ACC112 (cell line): ENCODE measurements around the gene PARVG.

ENCODE experiments used
- H2AFZ ChIP-seq: fragments of 200-600 bp; sonication (generic); one replicate; pipeline ENCODE4 v1.6.0; 2017; ENCODE audit warnings: antibody characterized with exemption, low read length; ENCODE audit not compliant: unreplicated experiment
- H3K27ac ChIP-seq: fragments of 200-600 bp; sonication (generic); 2 replicates; pipeline ENCODE4 v1.5.1; 2014; ENCODE audit warnings: low read depth, mild to moderate bottlenecking, antibody characterized with exemption, low read length, moderate library complexity
- H3K27me3 ChIP-seq: fragments of 200-600 bp; sonication (generic); 2 replicates; pipeline ENCODE4 v1.6.1; 2014; ENCODE audit warnings: mild to moderate bottlenecking, antibody characterized with exemption, low read length, moderate library complexity, mixed read lengths; ENCODE audit not compliant: insufficient read depth
- H3K36me3 ChIP-seq: fragments of 200-600 bp; sonication (generic); 2 replicates; pipeline ENCODE4 v1.6.1; 2016; ENCODE audit warnings: mild to moderate bottlenecking, antibody characterized with exemption, low read length, moderate library complexity, mixed read lengths; ENCODE audit not compliant: insufficient read depth
- H3K4me1 ChIP-seq: fragments of 200-600 bp; sonication (generic); one replicate; pipeline ENCODE4 v1.6.1; 2016; ENCODE audit warnings: low read length, mixed read lengths; ENCODE audit not compliant: insufficient read depth, unreplicated experiment, control insufficient read depth
- H3K4me3 ChIP-seq: fragments of 200-600 bp; sonication (generic); 2 replicates; pipeline ENCODE4 v1.5.1; 2014; ENCODE audit warnings: mild to moderate bottlenecking, low read depth, low read length
- H3K79me2 ChIP-seq: fragments of 200-600 bp; sonication (generic); one replicate; pipeline ENCODE4 v1.6.0; 2016; ENCODE audit warnings: low read length; ENCODE audit not compliant: control insufficient read depth, unreplicated experiment, insufficient read depth

PARVG gene

DNA sequence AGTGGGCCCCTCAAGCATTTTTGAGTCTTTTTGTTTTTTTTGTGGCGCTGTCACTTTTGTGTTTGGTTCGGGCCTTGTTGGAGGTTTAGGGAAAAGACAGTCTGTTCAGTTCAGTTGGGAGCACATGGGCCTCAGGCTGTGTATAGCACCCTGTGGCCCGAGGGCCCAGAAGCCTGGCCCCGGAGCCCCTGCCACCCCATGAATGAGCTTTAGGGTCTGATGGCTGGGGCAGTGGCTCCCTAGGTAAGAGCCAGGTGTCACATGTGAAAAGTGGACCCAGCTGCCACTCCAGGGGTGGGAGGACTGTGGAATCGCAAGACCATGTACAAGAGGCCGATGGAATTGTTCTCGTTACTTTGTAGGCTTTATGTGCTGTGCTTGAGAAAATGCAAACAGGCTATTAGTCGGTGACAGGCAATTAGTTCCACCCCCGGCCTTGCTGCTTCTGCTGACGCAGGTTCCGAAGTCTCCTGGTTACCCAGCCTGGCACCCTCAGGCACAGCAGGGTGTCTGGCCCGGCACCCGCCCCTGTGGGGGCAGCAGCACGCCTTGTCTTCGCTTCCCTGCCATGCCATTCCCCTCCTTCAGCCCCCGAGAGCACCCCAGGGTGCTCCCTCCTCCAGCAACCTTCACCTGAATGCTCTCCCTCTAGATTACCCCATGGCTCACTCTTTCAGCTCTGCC, 38.2 kb upstream of the PARVG start:
- no peaks in the 10 kb centered on the region for H3K27me3 ChIP-seq
- peaks cover 2% of the 10 kb centered on the region; the same call in 1 of the 2 replicates for H3K36me3 ChIP-seq
- no peak overlapping the region for H2AFZ ChIP-seq
- no peak overlapping the region for H3K27ac ChIP-seq
- no peaks in the 10 kb centered on the region for H3K79me2 ChIP-seq
- no peak overlapping the region for H3K4me3 ChIP-seq
- H3K4me1 ChIP-seq = no peaks in the 10 kb centered on the region

DNA sequence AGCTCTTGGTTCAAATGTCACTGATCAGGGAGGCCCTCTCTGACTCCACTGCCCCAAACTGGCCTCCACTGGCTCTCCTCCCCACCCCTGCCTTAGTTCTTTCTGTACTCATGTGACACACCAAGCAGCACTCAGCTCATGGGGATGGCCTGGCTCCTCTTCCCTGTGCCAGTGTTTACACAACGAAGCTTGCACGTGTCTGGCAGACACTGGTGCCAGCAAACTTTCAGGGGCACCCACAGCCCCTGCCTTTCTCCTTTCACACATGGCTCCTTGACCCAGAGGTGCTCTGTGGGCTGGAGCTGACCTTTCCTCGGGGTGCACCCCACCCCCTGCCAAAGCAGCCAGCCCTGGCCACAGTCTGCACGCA, 37.6 kb upstream of the PARVG start:
- Histone ChIP-seq H3K27me3 (no peaks in the 10 kb centered on the region), H3K36me3 (no peaks in the 10 kb centered on the region), H3K27ac (no peak overlapping the region), H3K79me2 (no peaks in the 10 kb centered on the region), H3K4me1 (no peaks in the 10 kb centered on the region), H2AFZ (no peak overlapping the region), H3K4me3 (no peak overlapping the region)

DNA sequence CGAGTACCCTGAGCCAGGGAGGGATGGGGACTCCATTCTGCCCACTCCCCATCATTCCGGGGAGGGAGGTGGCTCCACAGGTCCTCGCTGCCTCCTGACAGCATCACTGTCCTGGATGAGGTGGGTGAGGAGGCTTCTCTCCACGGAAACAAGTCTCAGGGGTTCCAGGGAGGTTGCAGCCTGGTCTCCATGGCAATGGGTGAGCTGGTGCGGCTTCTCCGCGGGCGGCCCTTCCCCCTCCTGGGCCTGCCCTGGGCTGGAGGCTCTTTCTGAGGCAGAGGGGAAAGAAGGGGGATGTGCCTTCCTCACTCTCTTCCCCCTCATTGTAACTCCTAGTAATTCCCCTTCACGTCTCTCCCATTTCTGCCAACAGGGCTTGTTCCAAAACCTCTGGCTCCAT, 37.1 kb upstream of the PARVG start:
- Histone ChIP-seq H3K36me3 (no peaks in the 10 kb centered on the region), H2AFZ (no peak overlapping the region), H3K4me1 (no peaks in the 10 kb centered on the region), H3K79me2 (no peaks in the 10 kb centered on the region), H3K4me3 (no peak overlapping the region), H3K27me3 (no peaks in the 10 kb centered on the region), H3K27ac (no peak overlapping the region)

DNA sequence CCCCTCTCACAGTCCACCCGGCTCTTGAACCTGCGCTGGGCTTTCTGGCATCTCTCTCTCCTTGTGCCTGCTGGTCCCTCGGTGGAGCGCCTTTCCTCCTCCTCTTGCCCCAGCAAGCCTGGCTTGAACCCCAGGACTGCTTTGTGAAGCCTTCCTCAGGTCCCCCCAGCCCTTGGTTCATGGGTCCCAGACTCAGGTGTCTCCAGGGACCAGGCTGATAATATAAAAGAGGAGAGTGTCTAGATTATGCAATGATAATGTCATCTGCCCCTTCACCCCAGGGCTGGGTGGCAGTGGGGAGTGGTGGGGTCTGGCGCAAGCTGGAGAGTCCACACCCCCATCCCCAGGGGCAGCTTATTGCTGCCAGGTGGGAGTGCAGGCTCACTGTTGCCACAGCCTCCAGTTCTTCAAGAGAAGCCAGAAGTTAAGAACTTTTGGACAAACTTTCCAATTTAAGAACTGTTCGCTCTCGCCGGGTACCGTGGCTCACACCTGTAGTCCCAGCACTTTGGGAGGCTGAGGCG, 36.6 kb upstream of the PARVG start:
- Histone ChIP-seq H3K4me1 (no peaks in the 10 kb centered on the region), H3K79me2 (no peaks in the 10 kb centered on the region), H3K4me3 (no peak overlapping the region), H2AFZ (no peak overlapping the region), H3K27ac (no peak overlapping the region), H3K27me3 (no peaks in the 10 kb centered on the region), H3K36me3 (no peaks in the 10 kb centered on the region)

DNA sequence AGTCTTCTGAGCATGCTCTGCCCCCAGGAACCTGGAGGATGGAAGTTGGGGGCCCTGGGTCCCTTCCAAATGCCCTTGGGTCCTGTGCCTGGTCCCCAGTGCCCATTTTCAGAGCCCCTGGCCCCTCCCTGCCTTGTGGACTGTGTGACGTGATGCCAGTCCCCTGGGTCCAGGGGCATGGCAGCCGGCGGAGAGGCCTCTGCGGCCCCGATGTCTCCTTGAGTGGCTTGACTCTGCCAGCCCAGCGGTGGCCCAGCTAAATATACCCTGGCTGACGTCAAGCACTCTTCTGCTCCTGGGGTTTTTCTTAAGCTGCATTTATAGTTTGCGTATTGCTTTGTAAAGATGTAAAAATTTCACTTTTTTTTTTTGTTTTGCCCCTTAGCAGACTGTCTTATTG, 35.2 kb upstream of the PARVG start:
- H2AFZ ChIP-seq = no peak overlapping the region
- no peaks in the 10 kb centered on the region for H3K79me2 ChIP-seq
- no peaks in the 10 kb centered on the region for H3K4me1 ChIP-seq
- no peak overlapping the region for H3K4me3 ChIP-seq
- H3K27me3 ChIP-seq = no peaks in the 10 kb centered on the region
- no peak overlapping the region for H3K27ac ChIP-seq
- no peaks in the 10 kb centered on the region for H3K36me3 ChIP-seq

DNA sequence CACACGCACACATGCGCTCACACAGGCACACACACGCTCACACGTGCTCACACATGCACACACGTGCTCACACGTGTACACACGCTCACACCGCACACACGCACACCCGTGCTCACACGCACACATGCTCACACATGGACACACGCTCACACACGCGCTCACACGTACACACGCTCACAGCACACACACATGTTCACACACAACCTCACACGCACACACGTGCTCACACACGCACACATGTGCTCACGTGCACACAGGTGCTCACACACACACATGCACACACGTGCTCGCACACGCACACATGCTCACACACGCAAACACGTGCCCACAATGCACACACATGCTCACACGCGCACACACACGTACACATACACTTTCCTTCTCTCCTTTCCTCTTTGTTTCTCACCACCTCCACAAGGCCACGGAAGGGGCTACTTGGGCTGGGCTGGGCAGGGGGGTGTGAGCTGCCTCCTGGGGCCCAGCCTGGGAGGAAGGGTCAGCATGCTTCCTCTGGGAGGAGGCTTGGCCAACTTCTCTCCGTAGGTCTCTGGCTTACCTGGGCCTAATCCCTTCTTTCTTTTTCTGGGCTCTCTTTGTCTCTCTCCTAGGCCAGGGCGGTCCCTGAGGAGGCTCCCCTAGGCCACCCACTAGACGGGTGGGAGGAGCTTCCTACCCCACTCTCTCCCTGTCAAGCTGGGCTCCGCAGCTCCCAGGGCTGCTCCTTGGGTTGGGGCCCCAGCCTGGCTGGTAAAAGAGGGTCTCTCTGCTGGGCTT, 34.5 kb upstream of the PARVG start:
- H3K79me2 ChIP-seq = no peaks in the 10 kb centered on the region
- no peak overlapping the region for H3K4me3 ChIP-seq
- no peak overlapping the region for H2AFZ ChIP-seq
- no peaks in the 10 kb centered on the region for H3K4me1 ChIP-seq
- H3K27ac ChIP-seq = no peak overlapping the region
- no peaks in the 10 kb centered on the region for H3K27me3 ChIP-seq
- no peaks in the 10 kb centered on the region for H3K36me3 ChIP-seq

DNA sequence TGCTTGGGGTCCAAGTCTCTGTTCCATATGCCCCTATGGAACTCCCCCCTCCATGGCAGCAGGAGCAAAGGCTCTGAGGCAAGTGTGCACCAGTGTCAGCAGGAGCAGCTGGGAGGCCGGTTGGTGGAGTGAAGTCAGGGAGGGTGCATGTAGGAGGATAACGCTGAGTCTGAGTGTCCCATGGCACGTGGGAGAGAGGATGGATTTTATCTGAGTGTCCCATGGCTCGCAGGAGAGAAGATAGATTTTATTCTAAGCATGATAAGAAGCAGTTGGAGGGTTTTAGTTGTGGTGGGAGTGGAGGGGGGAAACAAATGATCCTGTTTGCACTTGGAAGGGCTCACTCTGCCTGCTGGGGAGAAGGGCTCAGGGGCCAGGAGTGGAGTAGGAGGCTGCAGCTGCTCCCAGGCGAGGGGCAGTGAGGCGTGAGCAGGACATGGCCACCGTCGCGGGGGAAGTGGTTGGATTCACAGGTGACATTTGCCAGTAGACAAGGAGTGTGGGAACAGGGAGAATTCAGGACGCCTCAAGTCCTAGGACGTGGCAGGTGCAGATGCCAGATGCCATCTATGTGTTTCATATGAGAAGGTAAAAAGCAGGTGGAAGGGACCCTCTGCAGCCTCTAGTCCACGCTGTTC, 33.6 kb upstream of the PARVG start:
- no peaks in the 10 kb centered on the region for H3K79me2 ChIP-seq
- H3K27me3 ChIP-seq = no peaks in the 10 kb centered on the region
- peaks cover 5% of the 10 kb centered on the region for H3K4me1 ChIP-seq
- H3K27ac ChIP-seq = no peak overlapping the region
- no peaks in the 10 kb centered on the region for H3K36me3 ChIP-seq
- H3K4me3 ChIP-seq = no peak overlapping the region
- H2AFZ ChIP-seq = no peak overlapping the region

DNA sequence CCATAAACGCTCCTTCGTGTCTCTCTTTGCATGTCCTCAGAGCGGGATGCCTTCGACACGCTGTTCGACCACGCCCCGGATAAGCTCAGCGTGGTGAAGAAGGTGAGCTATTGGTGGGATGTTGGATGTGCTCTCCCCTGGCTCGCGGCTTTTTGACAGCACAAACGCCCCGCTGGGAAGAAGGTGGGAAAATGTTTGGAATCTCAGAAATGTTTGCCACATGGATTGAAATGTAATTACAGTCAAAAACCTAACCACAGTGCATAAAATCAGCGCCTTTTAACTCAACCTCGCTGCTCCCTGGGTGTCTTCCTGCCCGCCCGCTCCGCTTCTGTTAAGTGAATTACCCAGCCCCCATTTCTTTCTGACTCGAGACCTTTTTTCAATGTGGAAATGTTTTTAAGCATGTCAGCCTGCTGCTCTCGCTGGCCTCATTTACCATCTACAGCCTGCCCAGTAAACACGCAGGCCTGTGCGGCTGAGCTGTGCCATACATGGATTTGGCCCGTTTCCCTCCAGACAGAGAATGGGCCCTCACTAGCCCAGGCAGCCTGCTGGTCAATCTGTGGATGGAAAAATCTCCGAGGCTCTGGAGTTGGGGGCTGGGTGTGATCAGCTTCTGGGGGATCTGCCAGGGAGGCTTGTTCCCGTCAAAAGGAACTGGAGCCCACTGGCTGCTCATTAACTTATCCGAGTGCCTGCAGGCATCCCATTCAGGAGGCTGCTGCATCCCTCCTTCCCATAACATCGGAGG, 32.7 kb upstream of the PARVG start:
- Histone ChIP-seq H2AFZ (no peak overlapping the region), H3K27ac (no peak overlapping the region), H3K27me3 (no peaks in the 10 kb centered on the region), H3K79me2 (no peaks in the 10 kb centered on the region), H3K4me1 (peaks cover 5% of the 10 kb centered on the region), H3K4me3 (no peak overlapping the region), H3K36me3 (no peaks in the 10 kb centered on the region)

DNA sequence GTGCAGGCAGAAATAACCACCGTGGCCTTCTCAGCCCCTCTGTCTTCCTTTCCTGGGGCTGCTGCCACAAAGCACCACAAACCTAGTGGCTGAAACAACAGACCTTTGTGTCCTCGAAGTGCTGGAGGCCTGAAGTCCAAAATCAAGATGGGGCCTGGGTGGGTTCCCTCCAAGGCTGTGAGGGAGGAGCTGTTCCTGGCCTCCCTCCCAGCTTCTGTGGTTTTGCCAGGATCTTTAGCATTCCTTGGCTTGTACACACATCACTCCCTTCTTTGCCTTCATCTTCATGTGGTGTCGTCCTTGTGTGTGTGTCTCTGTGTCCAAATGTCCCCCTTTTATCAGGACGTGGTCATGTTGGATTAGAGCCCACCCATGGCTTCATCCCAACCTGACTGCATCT, 29.0 kb upstream of the PARVG start:
- no peaks in the 10 kb centered on the region for H3K27me3 ChIP-seq
- peaks cover 5% of the 10 kb centered on the region for H3K4me1 ChIP-seq
- H3K4me3 ChIP-seq = no peak overlapping the region
- no peaks in the 10 kb centered on the region for H3K36me3 ChIP-seq
- no peak overlapping the region for H3K27ac ChIP-seq
- no peak overlapping the region for H2AFZ ChIP-seq
- H3K79me2 ChIP-seq = no peaks in the 10 kb centered on the region

DNA sequence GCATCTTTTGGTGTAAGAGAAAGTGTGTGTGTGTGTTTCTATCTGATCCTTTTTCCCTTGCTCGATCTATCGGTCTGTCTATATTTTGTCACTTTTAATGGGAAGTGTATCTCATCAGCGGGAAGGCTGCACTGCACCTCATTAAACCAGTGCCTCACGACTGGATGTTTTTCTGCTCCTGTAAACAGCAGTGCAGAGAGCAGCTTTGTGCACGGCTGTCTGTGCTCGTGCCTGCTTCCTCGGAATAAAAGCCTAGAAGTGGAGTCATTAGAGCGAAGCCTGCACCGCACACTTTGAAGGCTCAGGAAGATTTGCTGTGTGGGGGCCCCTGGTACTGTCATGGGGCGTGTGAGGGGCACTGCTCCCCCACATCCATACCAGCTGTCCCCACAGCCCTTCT, 27.0 kb upstream of the PARVG start:
- Histone ChIP-seq H3K36me3 (no peaks in the 10 kb centered on the region), H3K4me1 (peaks cover 5% of the 10 kb centered on the region), H3K27me3 (no peaks in the 10 kb centered on the region), H3K4me3 (no peak overlapping the region), H3K79me2 (no peaks in the 10 kb centered on the region), H3K27ac (no peak overlapping the region), H2AFZ (no peak overlapping the region)
